C4-2B (cell line): ENCODE results near the gene SLC22A5.

Experiments
- CTCF ChIP-seq: fragments of 450-650 bp; conservative IDR thresholded peaks from 2 replicates; pipeline ENCODE4 v1.5.1; 2017; ENCODE audit warnings: mild to moderate bottlenecking
- ZFX ChIP-seq: fragments of 450-650 bp; IDR thresholded peaks from 2 replicates; pipeline ENCODE4 v1.6.1; 2017

GRCh38 chr5:132388244-132389050, 18.9 kb downstream of the SLC22A5 start:
- no peak for TF ChIP-seq CTCF
- no peak for TF ChIP-seq ZFX
